ENCODE measurements around the gene COL4A5.
"Not testable (repeated sequence)": the region's sequence is repeated elsewhere in the genome, so short reads cannot be mapped to it uniquely, and the experiment has no call there.

COL4A5 gene

GRCh38 chrX:108456971-108457477 is 17.4 kb downstream of the COL4A5 start:
- no peak for DNase-seq

- no peak for DNase-seq
These were observed 25.0 kb downstream of the COL4A5 start for GRCh38 chrX:108464604-108465003.

- DNase-seq = no peak
These were observed 28.8 kb downstream of the COL4A5 start for GRCh38 chrX:108468486-108468885.

- DNase-seq = no peak
These were observed 34.3 kb downstream of the COL4A5 start for GRCh38 chrX:108473979-108474378.

GRCh38 chrX:108481528-108481927 is 41.9 kb downstream of the COL4A5 start:
- DNase-seq = not testable (repeated sequence)

GRCh38 chrX:108484251-108484650 is 44.6 kb downstream of the COL4A5 start:
- DNase-seq = no peak

- no peak for DNase-seq
These were observed 46.3 kb downstream of the COL4A5 start for GRCh38 chrX:108485960-108486359.

GRCh38 chrX:108494406-108495090 is 54.9 kb downstream of the COL4A5 start:
- DNase-seq = no peak

- DNase-seq = no peak
These were observed 72.1 kb downstream of the COL4A5 start for GRCh38 chrX:108511721-108512120.

GRCh38 chrX:108516184-108516583 is 76.5 kb downstream of the COL4A5 start:
- no peak for DNase-seq

- DNase-seq = no peak
These were observed 88.1 kb downstream of the COL4A5 start for GRCh38 chrX:108527724-108528123.

- DNase-seq = peak in 1 of 2 experiments; percentile 2
These were observed 97.4 kb downstream of the COL4A5 start for GRCh38 chrX:108537005-108537404.

GRCh38 chrX:108541286-108541685 is 101.6 kb downstream of the COL4A5 start:
- no peak for DNase-seq

GRCh38 chrX:108557580-108557979 is 117.9 kb downstream of the COL4A5 start:
- DNase-seq = no peak

GRCh38 chrX:108558217-108558616 is 118.6 kb downstream of the COL4A5 start:
- DNase-seq = no peak

- no peak for DNase-seq
These were observed 133.5 kb downstream of the COL4A5 start for GRCh38 chrX:108573136-108573535.

- no peak for DNase-seq
These were observed 142.5 kb downstream of the COL4A5 start for GRCh38 chrX:108582151-108582550.

- DNase-seq = no peak
These were observed 145.1 kb downstream of the COL4A5 start for GRCh38 chrX:108584617-108585211.

GRCh38 chrX:108590496-108590895 is 150.9 kb downstream of the COL4A5 start:
- DNase-seq = no peak

GRCh38 chrX:108601276-108601675 is 161.6 kb downstream of the COL4A5 start:
- no peak for DNase-seq

- DNase-seq = no peak
These were observed 170.5 kb downstream of the COL4A5 start for GRCh38 chrX:108610141-108610540.

GRCh38 chrX:108614616-108615015 is 175.0 kb downstream of the COL4A5 start:
- DNase-seq = no peak

GRCh38 chrX:108640817-108641216 is 201.2 kb downstream of the COL4A5 start:
- DNase-seq = no peak

- DNase-seq = no peak
These were observed 202.1 kb downstream of the COL4A5 start for GRCh38 chrX:108641589-108642272.

Data from NCI-H187 (cell line).